HG03432 (cell line): ENCODE measurements around the gene RAPGEF6.
"Not testable (repeated sequence)": the region's sequence is repeated elsewhere in the genome, so short reads cannot be mapped to it uniquely, and the experiment has no call there.

ENCODE experiments used
- ATAC-seq: cut with Tn5 transposase; IDR thresholded peaks from one replicate; pipeline ENCODE4 v1.9.1; 2021; ENCODE audit warnings: mild to moderate bottlenecking, moderate library complexity; ENCODE audit not compliant: unreplicated experiment

RAPGEF6 gene

GRCh38 chr5:131640043-131640856, 5.2 kb upstream of the RAPGEF6 start:
- ATAC-seq = peak; percentile 59

GRCh38 chr5:131639148-131639547, 4.1 kb upstream of the RAPGEF6 start:
- no peak for ATAC-seq

- no peak for ATAC-seq
These were observed 2.7 kb upstream of the RAPGEF6 start for GRCh38 chr5:131637694-131638093.

GRCh38 chr5:131635684-131636572, 899 bp upstream of the RAPGEF6 start:
- no peak for ATAC-seq

- ATAC-seq = peak; percentile 28
These were observed 398 bp downstream of the RAPGEF6 start for GRCh38 chr5:131634666-131634995.

- no peak for ATAC-seq
These were observed 791 bp downstream of the RAPGEF6 start for GRCh38 chr5:131634238-131634637.

GRCh38 chr5:131633830-131634229, 1.2 kb downstream of the RAPGEF6 start:
- ATAC-seq = no peak

GRCh38 chr5:131630963-131631350, 4.1 kb downstream of the RAPGEF6 start:
- ATAC-seq = no peak

GRCh38 chr5:131630208-131630962, 4.6 kb downstream of the RAPGEF6 start:
- no peak for ATAC-seq

- no peak for ATAC-seq
These were observed 6.0 kb downstream of the RAPGEF6 start for GRCh38 chr5:131628990-131629389.

- no peak for ATAC-seq
These were observed 7.7 kb downstream of the RAPGEF6 start for GRCh38 chr5:131627207-131627865.

GRCh38 chr5:131622633-131623032, 12.4 kb downstream of the RAPGEF6 start:
- no peak for ATAC-seq

- ATAC-seq = not testable (repeated sequence)
These were observed 13.9 kb downstream of the RAPGEF6 start for GRCh38 chr5:131621164-131621563.

GRCh38 chr5:131619102-131619501, 15.9 kb downstream of the RAPGEF6 start:
- no peak for ATAC-seq

GRCh38 chr5:131617140-131617822, 17.7 kb downstream of the RAPGEF6 start:
- ATAC-seq = no peak

GRCh38 chr5:131615957-131616356, 19.1 kb downstream of the RAPGEF6 start:
- ATAC-seq = no peak

- no peak for ATAC-seq
These were observed 21.6 kb downstream of the RAPGEF6 start for GRCh38 chr5:131613423-131613822.

GRCh38 chr5:131611064-131611381, 24.0 kb downstream of the RAPGEF6 start:
- no peak for ATAC-seq

- ATAC-seq = no peak
These were observed 24.6 kb downstream of the RAPGEF6 start for GRCh38 chr5:131610198-131611063.
